Activated T-helper 2 cell treated with anti-CD3 and anti-CD28 coated beads, Interferon-gamma antibody, Interleukin-2, Interleukin-4, amounts not matched to agents 10 μg/mL and 5 μg/mL and 100 μg/mL, durations not matched to agents 14 hours and 24 hours and 36 hours (primary cell): ENCODE results near the gene SLC43A3. TPM values are rescaled to one million over a fixed set of nuclear protein-coding genes. Genes with fewer than 3 reads are reported as not detected.

ENCODE experiments used
- DNase-seq: peaks from one replicate; pipeline ENCODE4 v3.0.0; 2021; ENCODE audit warnings: low spot score
- H3K27ac Mint-ChIP-seq: one replicate; pipeline ENCODE4 v1.8.0; 2021; ENCODE audit warnings: mixed read lengths
- H3K27me3 Mint-ChIP-seq: one replicate; pipeline ENCODE4 v1.8.0; 2021; ENCODE audit warnings: low read depth, mixed read lengths
- H3K36me3 Mint-ChIP-seq: one replicate; pipeline ENCODE4 v1.8.0; 2021; ENCODE audit warnings: low read depth, mixed read lengths
- H3K4me1 Mint-ChIP-seq: one replicate; pipeline ENCODE4 v1.8.0; 2021; ENCODE audit warnings: low read depth, mixed read lengths
- H3K4me3 Mint-ChIP-seq: one replicate; pipeline ENCODE4 v1.8.0; 2021; ENCODE audit warnings: low read depth, mild to moderate bottlenecking, moderate library complexity, mixed read lengths
- H3K9me3 Mint-ChIP-seq: one replicate; pipeline ENCODE4 v1.8.0; 2021; ENCODE audit warnings: mixed read lengths
- intact Hi-C: fragments of 100-400 bp; cut with micrococcal nuclease; formaldehyde crosslinking; loops from one replicate; pipeline ENCODE4 v1.15.1; 2023
- total RNA-seq: library from RNA; stranded (reverse); gene quantifications from 2 replicates; pipeline ENCODE4 v1.2.3, GENCODE V29; 2022

Gene SLC43A3
- total RNA-seq, 1 donor from 2014 or later = 189 TPM

DNA sequence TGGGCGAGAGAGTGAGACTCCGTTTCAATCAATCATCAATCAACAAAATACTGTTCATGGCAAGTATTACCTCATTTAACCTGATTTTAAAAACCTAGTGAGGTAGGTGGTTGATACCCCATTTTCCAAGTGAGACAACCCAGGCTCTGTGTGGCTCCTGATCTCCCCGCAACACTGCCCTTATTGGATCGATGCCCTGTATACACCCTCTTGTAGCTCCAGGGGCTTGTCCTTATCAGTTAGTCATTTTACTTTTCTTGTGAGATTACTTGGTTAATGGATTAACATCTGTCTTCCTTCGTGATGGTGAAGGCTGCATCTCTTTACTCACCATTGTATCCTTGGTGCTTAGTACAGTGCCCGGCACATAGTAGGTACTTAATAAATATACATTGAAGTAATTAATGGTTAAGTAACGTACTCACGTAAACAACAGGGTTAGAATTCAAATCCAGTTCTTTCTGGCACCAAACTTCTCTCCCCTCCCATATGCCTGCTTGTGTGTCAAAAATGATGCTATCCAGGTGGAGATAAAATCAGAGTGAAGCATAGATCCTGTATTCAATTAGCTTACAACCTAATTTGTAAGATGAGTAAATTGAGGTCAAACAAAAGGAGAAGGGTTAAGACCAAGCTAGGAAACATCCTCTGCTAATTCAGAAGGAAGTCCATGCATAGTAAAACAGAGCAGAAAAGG is 34.7 kb downstream of the SLC43A3 start:
- Mint-ChIP-seq H3K4me3 (no peak overlapping the region), H3K27me3 (no peaks in the 10 kb centered on the region), H3K27ac (no peak overlapping the region), H3K9me3 (no peaks in the 10 kb centered on the region), H3K36me3 (no peaks in the 10 kb centered on the region), H3K4me1 (no peaks in the 10 kb centered on the region)
- intact Hi-C loops = no loop called here
- no peak for DNase-seq

DNA sequence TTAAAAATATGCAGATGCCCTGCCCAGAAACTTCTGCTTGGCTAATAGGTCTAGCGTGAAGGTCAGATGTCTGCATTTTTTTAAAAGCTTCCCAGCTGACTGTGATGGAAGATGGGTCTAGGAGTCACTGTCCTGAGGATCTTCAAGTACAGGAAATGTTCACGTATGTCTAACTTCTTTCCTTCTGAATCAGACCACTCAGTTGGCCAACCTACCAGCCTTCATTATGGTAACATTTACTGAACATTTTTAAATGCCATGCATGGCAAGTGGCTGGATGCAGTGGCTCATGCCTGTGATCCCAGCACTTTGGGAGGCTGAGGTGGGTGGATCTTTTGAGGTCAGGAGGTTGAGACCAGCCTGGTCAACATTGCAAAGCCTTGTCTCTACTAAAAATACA is 35.4 kb downstream of the SLC43A3 start:
- no peak for DNase-seq
- Mint-ChIP-seq H3K4me1 (no peaks in the 10 kb centered on the region), H3K9me3 (no peaks in the 10 kb centered on the region), H3K4me3 (no peak overlapping the region), H3K36me3 (no peaks in the 10 kb centered on the region), H3K27ac (no peak overlapping the region), H3K27me3 (no peaks in the 10 kb centered on the region)
- intact Hi-C loops = no loop called here

DNA sequence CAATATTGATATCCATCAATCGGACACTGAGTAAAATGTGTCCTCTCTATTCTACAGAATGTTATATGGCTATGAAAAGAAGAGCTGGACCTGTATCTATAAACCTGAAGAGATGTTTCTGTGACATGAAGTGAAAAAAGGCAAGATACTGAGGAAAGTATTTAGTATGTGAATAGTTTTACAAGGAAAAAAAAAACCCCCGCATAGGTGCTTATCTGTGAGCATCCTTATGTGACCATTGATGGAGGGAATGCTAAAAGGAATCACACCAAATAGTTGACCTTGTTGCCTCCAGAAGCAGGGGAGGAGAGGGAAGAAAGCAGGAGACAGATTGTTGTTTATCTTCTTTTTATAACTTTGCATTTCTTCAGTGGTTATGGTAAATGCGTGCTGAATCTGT is 35.8 kb downstream of the SLC43A3 start:
- H3K27me3 Mint-ChIP-seq = no peaks in the 10 kb centered on the region
- no peaks in the 10 kb centered on the region for H3K4me1 Mint-ChIP-seq
- no peak for DNase-seq
- no peak overlapping the region for H3K27ac Mint-ChIP-seq
- no peaks in the 10 kb centered on the region for H3K9me3 Mint-ChIP-seq
- intact Hi-C loops = no loop called here
- no peaks in the 10 kb centered on the region for H3K36me3 Mint-ChIP-seq
- no peak overlapping the region for H3K4me3 Mint-ChIP-seq

DNA sequence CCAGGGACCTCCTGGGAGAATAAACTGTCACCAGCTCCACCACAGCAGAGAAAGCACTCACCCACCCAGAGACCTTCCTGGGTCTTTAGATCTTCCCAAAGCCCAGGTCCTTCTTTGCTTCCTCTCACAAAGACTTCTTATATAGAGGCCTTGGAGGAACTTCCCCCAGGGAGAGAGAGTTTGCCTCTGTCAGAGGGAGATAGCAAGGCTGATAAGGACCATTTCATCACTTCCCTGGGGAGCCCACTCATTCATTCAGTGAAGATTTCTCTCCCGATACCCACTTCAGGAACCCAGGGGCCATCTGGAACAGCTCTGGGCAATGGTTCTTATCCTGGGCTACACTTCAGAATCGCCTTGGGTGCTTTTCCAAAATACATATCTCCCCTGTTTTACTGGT is 36.4 kb downstream of the SLC43A3 start, which contains the start of gene PRG2:
Gene PRG2 (minus strand): TSS at position 116 of the 400 bp plus-strand sequence. CDS start 706 bp downstream, outside the sequence.
- no peak for DNase-seq
- intact Hi-C loops = no loop called here
- Mint-ChIP-seq H3K27me3 (no peaks in the 10 kb centered on the region), H3K36me3 (no peaks in the 10 kb centered on the region), H3K27ac (no peak within 1 kb of the TSS), H3K4me3 (no peak within 1 kb of the TSS), H3K9me3 (no peaks in the 10 kb centered on the region), H3K4me1 (no peaks in the 10 kb centered on the region)

DNA sequence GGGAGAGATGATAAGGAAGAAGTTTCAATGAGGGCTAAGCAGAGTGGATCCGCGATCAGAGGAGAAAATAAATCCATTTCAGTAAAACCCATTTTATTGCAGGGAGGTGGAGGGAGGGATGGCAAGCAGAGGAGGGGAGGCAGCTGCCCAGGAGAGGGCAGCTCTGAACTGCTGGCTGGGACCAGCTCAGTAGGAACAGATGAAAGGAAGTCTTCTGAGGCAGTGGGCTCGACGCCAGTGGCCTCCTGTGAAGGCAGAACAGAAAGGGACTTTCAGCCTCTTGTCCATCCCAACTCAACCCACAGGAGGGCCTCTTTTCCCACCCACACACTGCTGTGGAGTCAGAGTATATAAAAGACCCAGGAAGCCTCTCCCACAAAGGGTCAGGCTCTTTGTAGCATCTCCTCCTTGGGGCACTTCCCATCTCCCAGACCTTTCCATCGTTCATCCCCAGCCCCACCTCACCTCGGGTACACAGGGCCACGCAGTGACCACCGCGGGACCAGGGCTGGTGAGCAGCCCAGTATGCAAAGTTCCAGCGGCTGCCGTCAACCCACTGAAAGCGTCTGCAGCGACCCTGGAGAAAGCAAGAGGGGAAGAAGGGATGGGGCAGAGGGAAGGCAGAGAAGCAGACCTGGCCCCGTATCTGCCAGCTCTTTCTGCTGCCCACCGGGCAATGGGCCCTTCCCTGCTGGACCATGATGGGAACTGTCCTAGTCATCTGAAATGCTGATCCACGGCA is 39.5 kb downstream of the SLC43A3 start:
- Mint-ChIP-seq H3K27me3 (no peaks in the 10 kb centered on the region), H3K4me3 (no peak overlapping the region), H3K36me3 (no peaks in the 10 kb centered on the region), H3K9me3 (no peaks in the 10 kb centered on the region), H3K27ac (no peak overlapping the region), H3K4me1 (no peaks in the 10 kb centered on the region)
- intact Hi-C loops = no loop called here
- no peak for DNase-seq

DNA sequence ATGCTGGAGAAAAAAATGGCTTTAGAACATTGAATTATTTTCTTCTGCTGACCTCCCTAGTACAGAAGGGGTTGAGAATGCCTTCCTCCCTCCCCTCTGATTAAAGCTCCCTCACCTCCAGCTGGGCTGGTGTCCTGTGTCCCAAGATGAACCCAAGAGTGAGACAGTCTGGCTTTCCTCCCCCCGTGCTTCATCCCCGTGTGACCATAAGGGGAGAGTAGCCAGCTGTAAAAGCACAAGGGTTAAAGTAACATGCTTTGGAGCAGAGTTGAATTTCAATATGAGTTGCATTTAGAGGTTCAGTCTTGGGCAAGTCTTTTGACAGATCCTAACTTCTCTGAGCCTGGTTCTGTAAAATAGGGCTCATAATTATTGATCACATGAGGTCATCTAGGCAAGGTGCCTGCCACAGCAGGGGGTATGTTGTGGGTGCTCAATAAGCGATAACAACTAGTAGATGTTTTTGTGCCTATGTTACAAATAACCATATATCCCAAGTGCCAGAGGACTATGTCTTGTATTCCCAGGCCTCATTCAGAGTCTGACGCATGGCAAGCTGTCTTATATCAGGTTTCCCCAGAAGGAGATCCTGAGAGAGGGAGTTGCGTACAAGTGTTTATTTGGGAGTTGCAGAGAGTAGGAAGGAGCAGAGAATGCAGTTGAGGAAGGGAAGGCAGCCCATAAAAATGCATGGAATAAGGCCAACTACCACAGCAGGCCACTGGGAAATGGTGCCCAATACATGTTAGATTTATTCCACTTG is 40.6 kb downstream of the SLC43A3 start:
- no peaks in the 10 kb centered on the region for H3K27me3 Mint-ChIP-seq
- H3K4me3 Mint-ChIP-seq = no peak overlapping the region
- no peaks in the 10 kb centered on the region for H3K36me3 Mint-ChIP-seq

DNA sequence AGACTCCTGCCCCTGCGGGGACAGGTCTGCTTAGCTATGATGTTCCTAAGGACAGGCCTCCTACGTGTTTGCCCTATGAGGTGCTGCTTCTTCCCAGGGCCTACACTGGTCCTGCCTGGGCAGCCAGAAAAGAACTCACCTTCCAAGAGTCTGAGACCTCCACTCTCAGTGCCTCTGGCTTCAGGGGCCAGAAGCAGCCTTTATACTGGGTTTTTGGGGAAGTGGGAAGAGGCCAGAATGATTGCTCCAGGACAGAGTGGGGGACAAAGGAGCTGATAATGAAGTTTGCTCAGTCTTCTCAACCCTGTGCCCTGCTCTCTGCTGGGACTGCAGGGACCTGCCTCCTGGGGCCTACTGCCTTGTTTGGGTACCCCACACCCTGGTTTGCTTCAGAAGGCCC is 45.9 kb downstream of the SLC43A3 start, which contains the start of gene PRG3:
Gene PRG3 (minus strand): TSS at position 176 of the 400 bp plus-strand sequence. CDS start 442 bp downstream, outside the sequence.
- intact Hi-C loops = no loop called here
- Mint-ChIP-seq H3K9me3 (no peaks in the 10 kb centered on the region), H3K36me3 (no peaks in the 10 kb centered on the region), H3K27me3 (peaks cover 2% of the 10 kb centered on the region), H3K4me3 (no peak within 1 kb of the TSS), H3K27ac (no peak within 1 kb of the TSS), H3K4me1 (no peaks in the 10 kb centered on the region)
- no peak for DNase-seq

More for the DNA sequence above, 40.6 kb downstream of the SLC43A3 start:
- no peak overlapping the region for H3K27ac Mint-ChIP-seq
- no peaks in the 10 kb centered on the region for H3K9me3 Mint-ChIP-seq
- intact Hi-C loops = no loop called here
- no peaks in the 10 kb centered on the region for H3K4me1 Mint-ChIP-seq
- DNase-seq = no peak

DNA sequence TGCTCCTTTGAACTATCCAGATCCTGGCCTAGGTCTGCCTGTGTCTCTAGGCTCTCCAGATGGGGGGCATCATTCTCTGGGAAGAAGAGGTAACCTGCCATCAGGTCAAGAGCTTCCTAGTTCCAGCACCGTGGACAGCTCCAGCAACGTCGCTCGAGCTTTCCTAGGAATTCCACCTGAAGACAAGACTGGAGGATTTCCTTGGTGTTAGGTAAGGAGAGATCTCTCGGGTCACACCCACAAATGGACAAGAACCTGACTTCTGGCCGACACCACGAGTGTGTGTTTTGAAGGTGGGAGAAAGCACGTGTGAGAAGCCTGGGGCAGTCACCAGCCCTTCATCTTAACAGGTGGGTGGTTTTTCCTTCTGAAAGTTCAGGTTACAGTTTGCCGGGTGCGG is 47.2 kb downstream of the SLC43A3 start:
- Mint-ChIP-seq H3K27ac (no peak overlapping the region), H3K4me3 (no peak overlapping the region), H3K27me3 (peaks cover 2% of the 10 kb centered on the region), H3K4me1 (no peaks in the 10 kb centered on the region), H3K36me3 (no peaks in the 10 kb centered on the region), H3K9me3 (no peaks in the 10 kb centered on the region)
- DNase-seq = no peak
- intact Hi-C loops = no loop called here

DNA sequence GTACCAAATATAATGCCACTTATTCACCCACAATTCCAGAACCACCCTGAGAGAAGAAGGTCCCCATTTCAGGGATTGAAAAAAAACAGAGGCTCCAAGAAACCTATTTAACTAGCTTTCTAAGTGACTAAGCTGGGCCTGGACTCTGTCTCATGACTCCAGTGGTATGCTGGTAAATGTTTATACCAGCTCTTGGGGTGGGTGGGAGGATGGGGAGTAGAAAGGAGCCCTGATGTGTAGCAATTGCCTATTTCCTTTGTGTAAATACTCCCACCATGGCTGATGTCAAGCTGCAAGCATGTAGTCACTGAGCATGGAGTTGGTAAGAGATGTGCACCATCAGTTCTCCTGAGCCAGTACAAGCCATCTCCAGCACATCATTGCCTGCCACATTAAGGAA is 48.7 kb downstream of the SLC43A3 start:
- Mint-ChIP-seq H3K36me3 (no peaks in the 10 kb centered on the region), H3K27me3 (peaks cover 2% of the 10 kb centered on the region), H3K27ac (no peak overlapping the region), H3K4me1 (no peaks in the 10 kb centered on the region), H3K9me3 (no peaks in the 10 kb centered on the region), H3K4me3 (no peak overlapping the region)
- no peak for DNase-seq
- intact Hi-C loops = no loop called here

DNA sequence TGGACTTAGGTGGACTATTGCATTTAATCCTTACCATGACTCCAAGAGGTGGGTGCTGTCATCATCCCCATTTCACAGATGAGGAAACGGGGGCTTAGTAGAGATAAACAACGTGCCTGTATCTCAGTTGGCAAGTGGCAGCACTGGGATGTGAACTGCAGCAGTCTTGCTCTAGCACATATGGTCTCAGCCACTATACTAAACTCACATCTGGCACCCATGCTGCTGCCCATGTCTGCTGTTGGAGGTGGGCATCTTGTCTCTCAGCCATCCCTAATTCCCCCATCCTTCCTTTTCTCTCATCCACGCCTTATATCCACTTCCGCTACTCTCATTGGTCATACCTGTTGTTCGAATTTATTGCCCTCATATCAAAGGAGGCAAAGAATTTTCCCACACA is 49.8 kb downstream of the SLC43A3 start:
- intact Hi-C loops = no loop called here
- H3K4me1 Mint-ChIP-seq = no peaks in the 10 kb centered on the region
- H3K36me3 Mint-ChIP-seq = no peaks in the 10 kb centered on the region
- H3K27me3 Mint-ChIP-seq = peaks cover 2% of the 10 kb centered on the region
- H3K4me3 Mint-ChIP-seq = no peak overlapping the region
- no peak for DNase-seq
- no peak overlapping the region for H3K27ac Mint-ChIP-seq
- no peaks in the 10 kb centered on the region for H3K9me3 Mint-ChIP-seq

DNA sequence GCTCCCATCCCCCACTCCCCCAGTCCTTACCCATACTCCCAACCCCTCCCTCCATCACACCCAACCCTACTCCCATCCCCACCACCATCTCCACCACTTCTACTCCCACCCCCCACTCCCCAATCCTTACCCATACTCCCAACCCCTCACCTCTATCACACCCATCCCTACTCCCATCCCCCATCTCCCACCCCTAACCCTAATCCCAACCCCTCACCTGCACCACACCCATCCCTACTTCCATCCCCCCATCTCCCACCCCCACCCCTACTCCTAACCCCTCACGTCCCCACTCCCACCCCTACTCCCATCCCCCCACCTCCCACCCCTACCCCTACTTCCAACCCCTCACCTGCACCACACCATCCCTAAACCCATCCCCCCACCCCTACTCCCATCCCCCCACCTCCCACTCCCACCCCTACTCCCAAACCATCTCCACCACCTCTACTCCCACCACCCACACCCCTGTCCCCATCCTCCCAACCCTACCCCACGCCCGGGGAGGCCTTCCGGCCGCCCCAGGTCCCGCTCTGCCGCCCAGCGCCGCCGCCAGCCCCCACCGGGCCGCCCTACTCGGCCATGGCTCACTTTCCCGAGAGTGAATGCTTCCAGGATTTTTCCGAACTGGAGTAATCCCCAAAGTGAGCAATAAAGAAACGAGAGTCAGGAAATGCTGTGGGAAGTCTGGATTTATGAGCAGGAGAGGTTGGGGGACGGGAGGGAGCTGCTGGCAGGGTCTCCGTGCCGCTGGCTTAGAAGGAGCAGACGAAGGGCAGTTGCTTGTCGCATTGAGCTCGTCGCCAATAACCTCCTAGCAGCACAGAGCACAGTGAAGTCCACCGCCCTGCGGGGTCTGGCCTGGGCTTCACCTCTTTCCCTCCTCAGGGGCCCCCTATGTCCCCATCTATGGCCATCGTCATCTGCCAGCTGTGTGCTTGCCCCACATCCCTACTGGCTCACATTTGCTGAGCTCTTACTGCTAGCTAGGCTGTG is 50.5 kb downstream of the SLC43A3 start:
- H3K27me3 Mint-ChIP-seq = peaks cover 2% of the 10 kb centered on the region
- no peak overlapping the region for H3K27ac Mint-ChIP-seq
- no peak for DNase-seq
- no peak overlapping the region for H3K4me3 Mint-ChIP-seq
- no peaks in the 10 kb centered on the region for H3K4me1 Mint-ChIP-seq
- no peaks in the 10 kb centered on the region for H3K9me3 Mint-ChIP-seq
- no peaks in the 10 kb centered on the region for H3K36me3 Mint-ChIP-seq
- intact Hi-C loops = no loop called here

DNA sequence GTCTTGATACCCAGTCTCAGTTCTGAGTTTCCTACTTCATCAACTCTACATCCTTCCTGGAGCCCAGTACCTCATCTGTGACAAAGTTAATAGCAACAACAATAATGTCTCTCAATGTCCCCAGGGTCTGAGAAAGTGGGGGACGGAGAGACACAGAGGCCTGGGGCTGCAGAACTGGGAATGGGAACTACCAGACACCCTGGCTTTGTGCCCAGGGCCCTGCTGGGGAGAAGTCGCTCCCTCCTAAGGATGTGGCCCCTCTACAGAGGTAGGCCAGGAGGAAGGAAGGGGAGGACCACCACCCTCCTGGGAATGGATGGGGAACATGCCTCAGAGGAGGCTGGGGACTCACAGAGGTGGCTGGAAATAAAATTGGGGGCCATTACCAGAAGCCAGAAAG is 51.4 kb downstream of the SLC43A3 start:
- H3K9me3 Mint-ChIP-seq = no peaks in the 10 kb centered on the region
- H3K27ac Mint-ChIP-seq = no peak overlapping the region
- H3K36me3 Mint-ChIP-seq = no peaks in the 10 kb centered on the region
- intact Hi-C loops = no loop called here
- peaks cover 2% of the 10 kb centered on the region for H3K27me3 Mint-ChIP-seq
- no peak for DNase-seq
- H3K4me3 Mint-ChIP-seq = no peak overlapping the region
- no peaks in the 10 kb centered on the region for H3K4me1 Mint-ChIP-seq
